Natural killer cell (primary cell): ENCODE measurements around the gene SLC25A47. TPM values are rescaled to one million over a fixed set of nuclear protein-coding genes. Genes with fewer than 3 reads are reported as not detected.

Source experiments
- ATAC-seq, 3 donors: fragments of 150-1000 bp in 2 of 3; fragments of 200-7000 bp in 1 of 3; cut with Tn5 transposase; 1 replicate in 1 of 3; 2 replicates in 2 of 3; pipeline ENCODE4 v1.10.0; 2021; ENCODE audit warnings: mild to moderate bottlenecking in 2 of 3, moderate library complexity in 2 of 3
- DNase-seq, 2 donors: peaks; one replicate each; pipeline versions ENCODE4 v3.0.0 to v3.0.0-alpha.2; 2013 to 2021; ENCODE audit warnings: mixed read lengths in 1 of 2
- H3K27ac ChIP-seq: one replicate; pipeline ENCODE4 v1.5.1; 2013; ENCODE audit warnings: mild to moderate bottlenecking, low read length
- H3K27me3 ChIP-seq: one replicate; pipeline ENCODE4 v1.6.1; 2013; ENCODE audit warnings: low read length; ENCODE audit not compliant: control insufficient read depth, insufficient read depth
- H3K36me3 ChIP-seq: one replicate; pipeline ENCODE4 v1.6.1; 2013; ENCODE audit warnings: low read length; ENCODE audit not compliant: control insufficient read depth, insufficient read depth
- H3K4me1 ChIP-seq: one replicate; pipeline ENCODE4 v1.6.1; 2013; ENCODE audit warnings: low read length; ENCODE audit not compliant: control insufficient read depth, insufficient read depth
- H3K4me3 ChIP-seq: one replicate; pipeline ENCODE4 v1.5.1; 2013; ENCODE audit warnings: low read length
- H3K9me3 ChIP-seq: one replicate; pipeline ENCODE4 v1.6.1; 2013; ENCODE audit warnings: low read length; ENCODE audit not compliant: control insufficient read depth, insufficient read depth
- H3K27ac Mint-ChIP-seq, 2 donors: one replicate each; pipeline ENCODE4 v1.8.0; 2022; ENCODE audit warnings: mild to moderate bottlenecking in 2 of 2, mixed read lengths in 2 of 2, moderate library complexity in 1 of 2
- H3K27me3 Mint-ChIP-seq, 2 donors: one replicate each; pipeline ENCODE4 v1.8.0; 2022; ENCODE audit warnings: low read depth in 2 of 2, mixed read lengths in 2 of 2
- H3K36me3 Mint-ChIP-seq: one replicate; pipeline ENCODE4 v1.8.0; 2022; ENCODE audit warnings: mixed read lengths
- H3K4me1 Mint-ChIP-seq, 2 donors: one replicate each; pipeline ENCODE4 v1.8.0; 2022; ENCODE audit warnings: mixed read lengths in 2 of 2
- H3K4me3 Mint-ChIP-seq: one replicate; pipeline ENCODE4 v1.8.0; 2022; ENCODE audit warnings: mild to moderate bottlenecking, moderate library complexity, mixed read lengths
- H3K9me3 Mint-ChIP-seq, 2 donors: one replicate each; pipeline ENCODE4 v1.8.0; 2022; ENCODE audit warnings: mixed read lengths in 2 of 2
- CTCF ChIP-seq: fragments of 200-600 bp; IDR thresholded peaks from one replicate; pipeline ENCODE4 v1.8.0; 2022; ENCODE audit warnings: antibody characterized with exemption
- WGBS: methylation state at CpG from one replicate; pipeline ENCODE4 v1.1.7; 2013; ENCODE audit warnings: missing lambda C conversion rate; ENCODE audit not compliant: insufficient coverage; 5-methylcytosine and 5-hydroxymethylcytosine counted together
- intact Hi-C: fragments of 100-400 bp; cut with micrococcal nuclease; formaldehyde crosslinking; loops from one replicate; pipeline ENCODE4 v1.14.2; 2022
- total RNA-seq, 4 donors: library from RNA; stranded (reverse); fragments of 120-200 nt in 1 of 4; gene quantifications; one replicate each; pipeline versions ENCODE4 v1.2.3 to v1.2.4, GENCODE V29; 2013 to 2022

Gene SLC25A47
- total RNA-seq, 3 donors from 2014 or later (not counting 1 experiment from before 2014, with no cell fraction given), result 0.20 TPM; not detected in 2

- H3K27ac Mint-ChIP-seq, result no peak overlapping the region
- Histone ChIP-seq H3K36me3 (no peaks in the 10 kb centered on the region), H3K27me3 (no peaks in the 10 kb centered on the region), H3K27ac (no peak overlapping the region), H3K4me3 (no peak overlapping the region), H3K9me3 (no peaks in the 10 kb centered on the region), H3K4me1 (peaks cover 17% of the 10 kb centered on the region)
- no peak for ATAC-seq
- intact Hi-C loops, result no loop called here
- DNase-seq, result no peak
- H3K27me3 Mint-ChIP-seq, result no peaks in the 10 kb centered on the region
- H3K36me3 Mint-ChIP-seq, result no peaks in the 10 kb centered on the region
- H3K4me1 Mint-ChIP-seq, result peaks cover 5% of the 10 kb centered on the region in 2 donors
- TF ChIP-seq CTCF, result no peak
- no peaks in the 10 kb centered on the region for H3K9me3 Mint-ChIP-seq
- 86% methylated on average over 12 of the region's 14 CpGs for WGBS
- no peak overlapping the region for H3K4me3 Mint-ChIP-seq
Measured at GRCh38 chr14:100293497-100294212, 29.5 kb upstream of the SLC25A47 start.

GRCh38 chr14:100294213-100294962 lies 28.8 kb upstream of the SLC25A47 start:
- 86% methylated on average over 12 of the region's 12 CpGs for WGBS
- no peak for TF ChIP-seq CTCF
- Mint-ChIP-seq H3K27me3 (no peaks in the 10 kb centered on the region), H3K4me3 (no peak overlapping the region), H3K36me3 (no peaks in the 10 kb centered on the region), H3K9me3 (no peaks in the 10 kb centered on the region), H3K27ac (no peak overlapping the region), H3K4me1 (peaks cover 5% of the 10 kb centered on the region in 2 donors)
- Histone ChIP-seq H3K36me3 (no peaks in the 10 kb centered on the region), H3K4me3 (no peak overlapping the region), H3K27me3 (no peaks in the 10 kb centered on the region), H3K27ac (no peak overlapping the region), H3K4me1 (peaks cover 17% of the 10 kb centered on the region), H3K9me3 (no peaks in the 10 kb centered on the region)
- intact Hi-C loops, result no loop called here
- DNase-seq, result no peak
- no peak for ATAC-seq

- Histone ChIP-seq H3K27me3 (no peaks in the 10 kb centered on the region), H3K36me3 (no peaks in the 10 kb centered on the region), H3K4me3 (no peak overlapping the region), H3K27ac (no peak overlapping the region), H3K9me3 (no peaks in the 10 kb centered on the region), H3K4me1 (peaks cover 17% of the 10 kb centered on the region)
- WGBS, result 84% methylated on average over 2 of the region's 2 CpGs
- Mint-ChIP-seq H3K4me3 (no peak overlapping the region), H3K4me1 (peaks cover 5% of the 10 kb centered on the region in 2 donors), H3K36me3 (no peaks in the 10 kb centered on the region), H3K9me3 (no peaks in the 10 kb centered on the region), H3K27me3 (no peaks in the 10 kb centered on the region), H3K27ac (no peak overlapping the region)
- ATAC-seq (no peak), DNase-seq (no peak)
- intact Hi-C loops, result no loop called here
- no peak for TF ChIP-seq CTCF
Measured at GRCh38 chr14:100294963-100295330, 28.2 kb upstream of the SLC25A47 start.
